HCT116 (cell line): Measurements from ENCODE around the gene PATL1. TPM values are rescaled to one million over a fixed set of nuclear protein-coding genes. Genes with fewer than 3 reads are reported as not detected.

ENCODE experiments used
- ATAC-seq: fragments of 200-7000 bp; cut with Tn5 transposase; 2 replicates; pipeline ENCODE4 v1.9.1; 2020; ENCODE audit warnings: mild to moderate bottlenecking, moderate library complexity
- BruUV-seq: library from RNA; stranded (reverse); fragments of 400-500 nt; replicated peaks from 2 replicates; lab custom pipeline; 2021; lab: Mats Ljungman, UMichigan
- CTCF ChIA-PET: fragments of 300-600 bp; sonication (Branson Sonifier 250); formaldehyde crosslinking; loops from one replicate; lab custom pipeline; 2021; ENCODE audit warnings: antibody characterized with exemption; lab: Charles Lee
- POLR2A ChIA-PET: fragments of 300-600, 350-600 bp; sonication (Branson Sonifier 250); formaldehyde crosslinking; loops from one replicate; lab custom pipeline; 2021; ENCODE audit warnings: antibody characterized with exemption; lab: Charles Lee
- RAD21 ChIA-PET, 2 experiments: fragments of 300-600 bp; sonication (Branson Sonifier 250); formaldehyde crosslinking; loops; one replicate each; lab custom pipeline; 2023; ENCODE audit warnings: low total read pairs in 2 of 2; ENCODE audit not compliant: uncharacterized antibody in 2 of 2, unreplicated experiment in 2 of 2, low non-redundant PET in 1 of 2; lab: Charles Lee
- DNase-seq: peaks from one replicate; pipeline ENCODE4 v3.0.0-alpha.2; 2010; ENCODE audit warnings: low read depth, low spot score
- H2AFZ ChIP-seq: fragments of 200-600 bp; shearing (Covaris generic), sonication (generic); 2 replicates; pipeline ENCODE4 v1.6.1; 2017; ENCODE audit warnings: low read depth, mixed run types, mixed read lengths, antibody characterized with exemption, low read length; ENCODE audit not compliant: poor library complexity, severe bottlenecking
- H3K27ac ChIP-seq: 2 replicates; pipeline ENCODE4 v1.5.1; 2012; ENCODE audit warnings: low read depth, low read length
- H3K27me3 ChIP-seq: fragments of 200-600 bp; sonication (generic); 2 replicates; pipeline ENCODE4 v1.6.1; 2016; ENCODE audit warnings: mixed run types, low read length, mixed read lengths; ENCODE audit not compliant: insufficient read depth
- H3K36me3 ChIP-seq, 2 experiments: fragments of 200-500 bp in 1 of 2; fragments of 200-600 bp in 1 of 2; sonication (Bioruptor generic) in 1 of 2; sonication (generic) in 1 of 2; 2 replicates each; pipeline versions ENCODE4 v1.5.1 to v1.6.1; 2014 to 2016; ENCODE audit warnings: low read length in 2 of 2, inconsistent platforms in 1 of 2, mixed read lengths in 1 of 2, mixed run types in 1 of 2; ENCODE audit not compliant: insufficient read depth in 2 of 2, control insufficient read depth in 1 of 2
- H3K4me1 ChIP-seq, 2 experiments: fragments of 200-600 bp in 1 of 2; sonication (generic) in 1 of 2; 2 replicates each; pipeline versions ENCODE4 v1.5.1 to v1.6.1; 2012 to 2017; ENCODE audit warnings: low read length in 2 of 2, inconsistent platforms in 1 of 2, mild to moderate bottlenecking in 1 of 2, mixed read lengths in 1 of 2, mixed run types in 1 of 2, moderate library complexity in 1 of 2; ENCODE audit not compliant: insufficient read depth in 2 of 2, control insufficient read depth in 1 of 2
- H3K4me2 ChIP-seq: fragments of 200-600 bp; sonication (generic); 2 replicates; pipeline ENCODE4 v1.6.1; 2017; ENCODE audit warnings: mixed run types, low read length, mixed read lengths
- H3K4me3 ChIP-seq, 2 experiments: fragments of 200-600 bp in 1 of 2; sonication (generic) in 1 of 2; replicated peaks in 1 of 2; 2 replicates each; pipeline ENCODE4 v1.5.1; 2011 to 2016; ENCODE audit warnings: low read length in 2 of 2, control low read depth in 1 of 2, low read depth in 1 of 2, mild to moderate bottlenecking in 1 of 2, mixed read lengths in 1 of 2, mixed run types in 1 of 2
- H3K79me2 ChIP-seq: fragments of 200-600 bp; sonication (generic); 2 replicates; pipeline ENCODE4 v1.6.1; 2017; ENCODE audit warnings: mild to moderate bottlenecking, mixed run types, low read length, moderate library complexity, mixed read lengths; ENCODE audit not compliant: insufficient read depth
- H3K9ac ChIP-seq: fragments of 200-600 bp; sonication (generic); 2 replicates; pipeline ENCODE4 v1.6.1; 2016; ENCODE audit warnings: low read length, mixed read lengths
- H3K9me2 ChIP-seq: fragments of 200-600 bp; sonication (generic), shearing (Covaris generic); 2 replicates; pipeline ENCODE4 v1.6.1; 2017; ENCODE audit warnings: mixed run types, mild to moderate bottlenecking, moderate library complexity; ENCODE audit not compliant: insufficient read depth
- H3K9me3 ChIP-seq, 2 experiments: fragments of 200-500 bp in 1 of 2; fragments of 200-600 bp in 1 of 2; sonication (Bioruptor generic) in 1 of 2; sonication (generic) in 1 of 2; 2 replicates each; pipeline ENCODE4 v1.6.1; 2014 to 2017; ENCODE audit warnings: low read length in 2 of 2, mixed read lengths in 2 of 2, inconsistent platforms in 1 of 2, low read depth in 1 of 2, mild to moderate bottlenecking in 1 of 2, mixed run types in 1 of 2, moderate library complexity in 1 of 2; ENCODE audit not compliant: control insufficient read depth in 1 of 2, insufficient read depth in 1 of 2
- H4K20me1 ChIP-seq: fragments of 200-600 bp; sonication (generic), shearing (Covaris generic); 2 replicates; pipeline ENCODE4 v1.6.1; 2017; ENCODE audit warnings: mixed run types, mild to moderate bottlenecking, moderate library complexity; ENCODE audit not compliant: insufficient read depth
- CTCF ChIP-seq, 3 experiments: fragments of 200-600 bp in 1 of 3; sonication (generic) in 1 of 3; IDR thresholded peaks in 2 of 3; conservative IDR thresholded peaks in 1 of 3; 2 replicates each; pipeline ENCODE4 v1.5.1; 2012 to 2017; ENCODE audit warnings: low read depth in 2 of 3, low read length in 2 of 3, antibody characterized with exemption in 1 of 3, borderline replicate concordance in 1 of 3, control low read depth in 1 of 3, mild to moderate bottlenecking in 1 of 3, mixed read lengths in 1 of 3, mixed run types in 1 of 3, moderate library complexity in 1 of 3; ENCODE audit not compliant: insufficient read depth in 1 of 3
- EZH2phosphoT487 ChIP-seq: fragments of 200-600 bp; IDR thresholded peaks from 2 replicates; pipeline ENCODE4 v1.6.1; 2018; ENCODE audit warnings: antibody characterized with exemption, borderline replicate concordance
- JUND ChIP-seq: IDR thresholded peaks from 2 replicates; pipeline ENCODE4 v1.6.1; 2012
- MAX ChIP-seq: IDR thresholded peaks from 2 replicates; pipeline ENCODE4 v1.6.1; 2012
- POLR2AphosphoS5 ChIP-seq: IDR thresholded peaks from 2 replicates; pipeline ENCODE4 v1.6.1; 2011; ENCODE audit warnings: mild to moderate bottlenecking, low read depth, low read length, moderate library complexity
- REST ChIP-seq: IDR thresholded peaks from 2 replicates; pipeline ENCODE4 v1.6.1; 2012; ENCODE audit warnings: low read depth
- SRF ChIP-seq: IDR thresholded peaks from 2 replicates; pipeline ENCODE4 v1.6.1; 2012; ENCODE audit warnings: low read depth
- ZFX ChIP-seq: fragments of 450-650 bp; IDR thresholded peaks from 2 replicates; pipeline ENCODE4 v1.6.1; 2017
- intact Hi-C: fragments of 100-400 bp; cut with micrococcal nuclease; formaldehyde crosslinking; loops from 2 replicates; pipeline ENCODE4 v1.10.0; 2022
- total RNA-seq: library from RNA; stranded (reverse); gene quantifications from one replicate; pipeline ENCODE4 v1.2.1, GENCODE V29; 2021; ENCODE audit not compliant: unreplicated experiment

The PATL1 gene
- total RNA-seq, 1 experiment from 2014 or later: 37.6 TPM

GRCh38 chr11:59676205-59676604 is 7.4 kb upstream of the PATL1 start:
- no peak for DNase-seq
- intact Hi-C loops: no loop called here
- ChIA-PET CTCF (no interaction called here), RAD21 (no interaction called here), POLR2A (no interaction called here)
- no peak overlapping the region for H3K4me3 ChIP-seq
- BruUV-seq: no TSS peak
- no peak overlapping the region for H3K9ac ChIP-seq
- H3K27me3 ChIP-seq: no peaks in the 10 kb centered on the region
- H4K20me1 ChIP-seq: no peaks in the 10 kb centered on the region
- no peak overlapping the region for H3K4me2 ChIP-seq
- H3K36me3 ChIP-seq: no peaks in the 10 kb centered on the region
- H3K9me3 ChIP-seq: no peaks in the 10 kb centered on the region
- H3K79me2 ChIP-seq: no peaks in the 10 kb centered on the region
- no peaks in the 10 kb centered on the region for H3K9me2 ChIP-seq
- no peak overlapping the region for H3K27ac ChIP-seq
- no peak overlapping the region for H2AFZ ChIP-seq
- ATAC-seq: no peak
- TF ChIP-seq EZH2phosphoT487: no peak
- H3K4me1 ChIP-seq: 0 out of 4 replicates have a peak, but pooled peaks cover 0 to 2% of the 10 kb centered on the region in 2 experiments

- no peak overlapping the region for H2AFZ ChIP-seq
- ChIA-PET RAD21 (no interaction called here), POLR2A (no interaction called here)
These were observed 5.5 kb upstream of the PATL1 start for GRCh38 chr11:59674291-59674690.

More at GRCh38 chr11:59674291-59674690, 5.5 kb upstream of the PATL1 start:
- Histone ChIP-seq H3K4me2 (no peak overlapping the region), H3K27ac (no peak overlapping the region), H3K79me2 (no peaks in the 10 kb centered on the region), H3K4me1 (peaks cover 5 to 9% of the 10 kb centered on the region in 2 experiments; a peak in 3 of 4 replicates), H4K20me1 (no peaks in the 10 kb centered on the region), H3K4me3 (no peak overlapping the region), H3K9me2 (no peaks in the 10 kb centered on the region), H3K9ac (no peak overlapping the region), H3K9me3 (no peaks in the 10 kb centered on the region), H3K27me3 (no peaks in the 10 kb centered on the region), H3K36me3 (no peaks in the 10 kb centered on the region)
- DNase-seq (no peak), ATAC-seq (no peak)
- no TSS peak for BruUV-seq
- CTCF ChIA-PET: no interaction called here
- intact Hi-C loops: no loop called here
- TF ChIP-seq REST (no peak), JUND (no peak), SRF (no peak), POLR2AphosphoS5 (no peak), EZH2phosphoT487 (no peak), CTCF (IDR thresholded peaks at IDR 0.05 in 2 of 3, conservative IDR thresholded peaks at IDR 0.05 in 1 of 3; ENCODE audit: borderline replicate concordance in 1 of 3, insufficient read depth in 1 of 3, low read depth in 2 of 3, low read length in 2 of 3) (no peak), ZFX (no peak), MAX (no peak)
